Endothelial cell of umbilical vein (primary cell): ENCODE results near the gene LILRA1. TPM values are rescaled to one million over a fixed set of nuclear protein-coding genes. Genes with fewer than 3 reads are reported as not detected.

Experiments
- BruUV-seq: library from RNA; stranded (reverse); fragments of 400-500 nt; replicated peaks from 2 replicates; lab custom pipeline; 2021; lab: Mats Ljungman, UMichigan
- CTCF ChIA-PET: fragments of 300-600, 350-600 bp; sonication (Branson Sonifier 250); formaldehyde crosslinking; loops from one replicate; lab custom pipeline; 2021; ENCODE audit warnings: antibody characterized with exemption, inconsistent platforms; lab: Charles Lee
- POLR2A ChIA-PET: fragments of 300-600, 350-600 bp; sonication (Branson Sonifier 250); formaldehyde crosslinking; loops from one replicate; lab custom pipeline; 2021; ENCODE audit warnings: antibody characterized with exemption, inconsistent platforms; lab: Charles Lee
- DNase-seq: peaks from one replicate; pipeline ENCODE4 v3.0.0-alpha.2; 2011; ENCODE audit warnings: low read depth, low spot score
- FAIRE-seq: peaks from 2 replicates; lab custom pipeline; 2011; peaks lifted over from hg19 to GRCh38; lab: Jason Lieb, UNC
- H2AFZ ChIP-seq: 2 replicates; pipeline ENCODE4 v1.6.0; 2012; ENCODE audit warnings: low read depth, low read length, control low read depth, inconsistent platforms
- H3K27ac ChIP-seq: 2 replicates; pipeline ENCODE4 v1.5.1; 2011; ENCODE audit warnings: low read depth, mild to moderate bottlenecking, control low read depth, low read length, moderate library complexity; ENCODE audit not compliant: insufficient read depth
- H3K27me3 ChIP-seq, 2 experiments: 2 replicates each; pipeline versions ENCODE4 v1.6.0 to v1.6.1; 2011; ENCODE audit warnings: low read length in 2 of 2, mixed read lengths in 1 of 2; ENCODE audit not compliant: control insufficient read depth in 2 of 2, insufficient read depth in 2 of 2
- H3K36me3 ChIP-seq, 2 experiments: 2 replicates in 1 of 2; 3 replicates in 1 of 2; pipeline ENCODE4 v1.5.1; 2011; ENCODE audit warnings: low read length in 2 of 2, mild to moderate bottlenecking in 1 of 2, moderate library complexity in 1 of 2; ENCODE audit not compliant: control insufficient read depth in 2 of 2, insufficient read depth in 2 of 2; ENCODE audit errors: extremely low read depth in 1 of 2
- H3K4me1 ChIP-seq: 3 replicates; pipeline ENCODE4 v1.5.1; 2011; ENCODE audit warnings: mild to moderate bottlenecking, low read length; ENCODE audit not compliant: control insufficient read depth, insufficient read depth; ENCODE audit errors: extremely low read depth
- H3K4me2 ChIP-seq: 2 replicates; pipeline ENCODE4 v1.6.1; 2011; ENCODE audit warnings: low read length, control low read depth, mixed read lengths; ENCODE audit not compliant: insufficient read depth
- H3K4me3 ChIP-seq, 3 experiments: fragments of 200-600 bp in 1 of 3; sonication (generic), shearing (Covaris generic) in 1 of 3; replicated peaks in 1 of 3; 2 replicates each; pipeline ENCODE4 v1.5.1; 2011 to 2016; ENCODE audit warnings: control low read depth in 3 of 3, low read length in 3 of 3, mild to moderate bottlenecking in 2 of 3, inconsistent platforms in 1 of 3, low read depth in 1 of 3, moderate library complexity in 1 of 3; ENCODE audit not compliant: insufficient read depth in 1 of 3
- H3K79me2 ChIP-seq: 2 replicates; pipeline ENCODE4 v1.6.0; 2012; ENCODE audit warnings: low read length, inconsistent platforms; ENCODE audit not compliant: control insufficient read depth, insufficient read depth
- H3K9ac ChIP-seq: replicated peaks from 2 replicates; pipeline ENCODE3; 2011; ENCODE audit warnings: low read length, control low read depth; ENCODE audit not compliant: insufficient read depth; ENCODE audit errors: extremely low read depth
- H3K9me1 ChIP-seq: replicated peaks from 3 replicates; pipeline ENCODE4 v1.6.0; 2011; ENCODE audit warnings: mild to moderate bottlenecking, low read length; ENCODE audit not compliant: control insufficient read depth, insufficient read depth; ENCODE audit errors: extremely low read depth
- H3K9me3 ChIP-seq: replicated peaks from 2 replicates; pipeline ENCODE4 v1.5.1; 2012; ENCODE audit warnings: low read length, inconsistent platforms; ENCODE audit not compliant: control insufficient read depth, insufficient read depth
- H4K20me1 ChIP-seq: replicated peaks from 2 replicates; pipeline ENCODE3; 2011; ENCODE audit warnings: mild to moderate bottlenecking, low read length; ENCODE audit not compliant: control insufficient read depth, insufficient read depth; ENCODE audit errors: extremely low read depth
- EZH2 ChIP-seq: IDR thresholded peaks from 2 replicates; pipeline ENCODE4 v1.6.1; 2012; ENCODE audit warnings: borderline replicate concordance, low read depth, mild to moderate bottlenecking, moderate library complexity, low read length, inconsistent platforms; ENCODE audit not compliant: severe bottlenecking
- FOS ChIP-seq: IDR thresholded peaks from 2 replicates; pipeline ENCODE4 v1.6.1; 2011; ENCODE audit warnings: mild to moderate bottlenecking, low read length, moderate library complexity, borderline replicate concordance; ENCODE audit not compliant: insufficient read depth
- GATA2 ChIP-seq: IDR thresholded peaks from 2 replicates; pipeline ENCODE4 v1.7.0; 2011; ENCODE audit warnings: low read depth, mild to moderate bottlenecking, moderate library complexity, mixed read lengths, low read length; ENCODE audit not compliant: insufficient read length, insufficient read depth
- JUN ChIP-seq: IDR thresholded peaks from 2 replicates; pipeline ENCODE4 v1.6.1; 2011; ENCODE audit warnings: borderline replicate concordance, low read depth; ENCODE audit not compliant: insufficient read length, insufficient read depth
- MAX ChIP-seq: IDR thresholded peaks from 2 replicates; pipeline ENCODE4 v1.6.1; 2011; ENCODE audit not compliant: insufficient read depth, insufficient read length
- MYC ChIP-seq: IDR thresholded peaks from one replicate; pipeline ENCODE4 v1.6.1; 2011; ENCODE audit warnings: mild to moderate bottlenecking, low read depth, low read length
- POLR2A ChIP-seq: IDR thresholded peaks from 2 replicates; pipeline ENCODE4 v1.6.1; 2012; ENCODE audit warnings: low read depth, mild to moderate bottlenecking, control low read depth, low read length
- POLR2AphosphoS5 ChIP-seq: IDR thresholded peaks from 2 replicates; pipeline ENCODE4 v1.6.1; 2012; ENCODE audit warnings: low read depth, mild to moderate bottlenecking, control low read depth, low read length, moderate library complexity; ENCODE audit not compliant: insufficient read depth
- dilution Hi-C: fragments of 300-500 bp; cut with MboI; formaldehyde crosslinking; loops from one replicate; pipeline ENCODE4 v1.15.0; 2019; ENCODE audit warnings: low sequenced_read_pairs; ENCODE audit not compliant: extremely low pct_ligation_motif_present
- intact Hi-C: fragments of 100-400 bp; cut with micrococcal nuclease; formaldehyde crosslinking; loops from one replicate; pipeline ENCODE4 v1.10.0; 2022
- polyA plus RNA-seq, 4 experiments: library from polyadenylated mRNA; depleted of rRNA in 3 of 4; stranded (reverse) in 3 of 4; unstranded in 1 of 4; fragments of >200 nt; gene quantifications; 2 replicates each; pipeline versions ENCODE4 v1.2.1 to v1.2.3, GENCODE V29; 2011 to 2012; ENCODE audit warnings: missing spikeins in 1 of 4
- total RNA-seq: library from RNA; stranded (reverse); gene quantifications from 2 replicates; pipeline ENCODE4 v1.2.3, GENCODE V29; 2021
- TF ChIP-seq, protein P1 (sequence below), 2 donors: IDR thresholded peaks; 1 replicate in 1 of 2; 2 replicates in 1 of 2; pipeline ENCODE4 v1.5.1; 2011; ENCODE audit warnings: low read length in 2 of 2, mild to moderate bottlenecking in 2 of 2, moderate library complexity in 2 of 2, control low read depth in 1 of 2, inconsistent platforms in 1 of 2, low read depth in 1 of 2; ENCODE audit not compliant: insufficient read depth in 1 of 2; ENCODE audit errors: extremely low read depth in 1 of 2

LILRA1 gene
- total and polyA plus RNA-seq, 2 donors (not counting 3 experiments of a cell fraction or from before 2014, with no cell fraction given), result not detected

DNA sequence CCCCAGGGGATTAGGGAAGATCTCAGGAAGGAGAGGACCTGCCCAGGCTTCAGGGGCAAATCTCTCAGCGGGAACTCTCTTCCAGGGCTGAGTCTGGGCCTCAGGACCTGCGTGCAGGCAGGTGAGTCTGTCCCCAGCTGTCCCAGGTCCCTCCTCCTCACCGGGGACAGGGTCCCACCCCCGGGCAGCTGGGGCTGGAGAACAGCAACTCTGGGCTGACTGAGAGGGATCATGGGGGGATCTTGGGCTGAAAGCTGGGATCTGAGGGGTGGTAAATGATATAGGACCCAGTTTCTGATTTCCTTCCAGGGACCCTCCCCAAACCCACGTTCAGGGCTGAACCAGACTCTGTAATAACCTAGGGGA lies 14.3 kb downstream of the LILRA1 start:
- Histone ChIP-seq H3K4me2 (no peak overlapping the region), H3K4me1 (no peaks in the 10 kb centered on the region), H3K79me2 (no peaks in the 10 kb centered on the region), H3K9me1 (no peaks in the 10 kb centered on the region), H3K27ac (no peak overlapping the region), H3K9me3 (no peaks in the 10 kb centered on the region), H3K4me3 (no peak overlapping the region), H3K27me3 (no peaks in the 10 kb centered on the region), H4K20me1 (no peaks in the 10 kb centered on the region), H3K36me3 (no peaks in the 10 kb centered on the region), H2AFZ (no peak overlapping the region), H3K9ac (no peak overlapping the region)
- DNase-seq, result no peak
- ChIA-PET CTCF (no interaction called here), POLR2A (no interaction called here)
- dilution Hi-C loops, result no loop called here
- no peak for FAIRE-seq
- TF ChIP-seq, protein P1, sequence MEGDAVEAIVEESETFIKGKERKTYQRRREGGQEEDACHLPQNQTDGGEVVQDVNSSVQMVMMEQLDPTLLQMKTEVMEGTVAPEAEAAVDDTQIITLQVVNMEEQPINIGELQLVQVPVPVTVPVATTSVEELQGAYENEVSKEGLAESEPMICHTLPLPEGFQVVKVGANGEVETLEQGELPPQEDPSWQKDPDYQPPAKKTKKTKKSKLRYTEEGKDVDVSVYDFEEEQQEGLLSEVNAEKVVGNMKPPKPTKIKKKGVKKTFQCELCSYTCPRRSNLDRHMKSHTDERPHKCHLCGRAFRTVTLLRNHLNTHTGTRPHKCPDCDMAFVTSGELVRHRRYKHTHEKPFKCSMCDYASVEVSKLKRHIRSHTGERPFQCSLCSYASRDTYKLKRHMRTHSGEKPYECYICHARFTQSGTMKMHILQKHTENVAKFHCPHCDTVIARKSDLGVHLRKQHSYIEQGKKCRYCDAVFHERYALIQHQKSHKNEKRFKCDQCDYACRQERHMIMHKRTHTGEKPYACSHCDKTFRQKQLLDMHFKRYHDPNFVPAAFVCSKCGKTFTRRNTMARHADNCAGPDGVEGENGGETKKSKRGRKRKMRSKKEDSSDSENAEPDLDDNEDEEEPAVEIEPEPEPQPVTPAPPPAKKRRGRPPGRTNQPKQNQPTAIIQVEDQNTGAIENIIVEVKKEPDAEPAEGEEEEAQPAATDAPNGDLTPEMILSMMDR (IDR thresholded peaks at IDR 0.05; ENCODE audit: extremely low read depth in 1 of 2, insufficient read depth in 1 of 2, low read depth in 1 of 2, low read length in 2 of 2), result no peak
- TF ChIP-seq MYC (no peak), MAX (no peak), POLR2AphosphoS5 (no peak), FOS (no peak), EZH2 (no peak), GATA2 (no peak), JUN (no peak), POLR2A (no peak)
- BruUV-seq, result no TSS peak
- intact Hi-C loops, result no loop called here
